DND-41 (cell line): ENCODE data around the gene GLRA3.

Experiments used
- ATAC-seq: fragments of 200-7000 bp; cut with Tn5 transposase; 3 replicates; pipeline ENCODE4 v1.9.1; 2021; ENCODE audit warnings: low read depth; ENCODE audit not compliant: insufficient read depth
- DNase-seq: peaks from one replicate; pipeline ENCODE4 v3.0.0-alpha.2; 2020
- H2AFZ ChIP-seq: 2 replicates; pipeline ENCODE4 v1.6.0; 2012; ENCODE audit warnings: low read depth, low read length
- H3K27ac ChIP-seq: 2 replicates; pipeline ENCODE4 v1.5.1; 2012; ENCODE audit warnings: low read length, inconsistent platforms
- H3K27me3 ChIP-seq: fragments of 200-600 bp; sonication (generic); 2 replicates; pipeline ENCODE4 v1.6.0; 2012; ENCODE audit warnings: low read length, mild to moderate bottlenecking, inconsistent platforms; ENCODE audit not compliant: insufficient read depth, poor library complexity
- H3K36me3 ChIP-seq: 2 replicates; pipeline ENCODE4 v1.5.1; 2012; ENCODE audit warnings: low read length, inconsistent platforms; ENCODE audit not compliant: insufficient read depth
- H3K4me1 ChIP-seq: 2 replicates; pipeline ENCODE4 v1.5.1; 2012; ENCODE audit warnings: mild to moderate bottlenecking, low read length; ENCODE audit not compliant: insufficient read depth
- H3K4me2 ChIP-seq: 2 replicates; pipeline ENCODE4 v1.6.0; 2012; ENCODE audit warnings: mild to moderate bottlenecking, moderate library complexity, low read length, inconsistent platforms; ENCODE audit not compliant: insufficient read depth
- H3K4me3 ChIP-seq, 2 experiments: fragments of 200-600 bp in 1 of 2; shearing (Covaris generic) in 1 of 2; 2 replicates each; pipeline ENCODE4 v1.5.1; 2012 to 2016; ENCODE audit warnings: inconsistent platforms in 2 of 2, low read length in 2 of 2, mild to moderate bottlenecking in 2 of 2, low read depth in 1 of 2, moderate library complexity in 1 of 2
- H3K79me2 ChIP-seq: 2 replicates; pipeline ENCODE4 v1.6.0; 2012; ENCODE audit warnings: low read length, inconsistent platforms; ENCODE audit not compliant: insufficient read depth
- H3K9ac ChIP-seq: 2 replicates; pipeline ENCODE4 v1.6.0; 2012; ENCODE audit warnings: low read depth, mild to moderate bottlenecking, inconsistent platforms, low read length, moderate library complexity
- H3K9me3 ChIP-seq: 2 replicates; pipeline ENCODE4 v1.5.1; 2012; ENCODE audit warnings: low read length, moderate library complexity, mild to moderate bottlenecking, inconsistent platforms; ENCODE audit not compliant: insufficient read depth, severe bottlenecking
- H4K20me1 ChIP-seq: 2 replicates; pipeline ENCODE4 v1.6.0; 2012; ENCODE audit warnings: low read length; ENCODE audit not compliant: insufficient read depth
- CTCF ChIP-seq: IDR thresholded peaks from 2 replicates; pipeline ENCODE4 v1.5.1; 2012; ENCODE audit warnings: borderline replicate concordance, low read length, moderate library complexity, mild to moderate bottlenecking; ENCODE audit not compliant: poor library complexity, severe bottlenecking; ENCODE audit errors: extremely low read depth
- EZH2 ChIP-seq: IDR thresholded peaks from 3 replicates; pipeline ENCODE4 v1.6.1; 2012; ENCODE audit warnings: borderline replicate concordance, low read depth, mild to moderate bottlenecking, moderate library complexity, low read length, inconsistent platforms; ENCODE audit not compliant: severe bottlenecking

GLRA3 gene

GRCh38 chr4:174690665-174691064 lies 138.4 kb downstream of the GLRA3 start:
- Histone ChIP-seq H3K9me3 (peaks cover 7% of the 10 kb centered on the region), H3K27me3 (no peaks in the 10 kb centered on the region), H3K79me2 (no peaks in the 10 kb centered on the region), H3K4me3 (no peak overlapping the region), H3K4me2 (no peak overlapping the region), H4K20me1 (no peaks in the 10 kb centered on the region), H3K36me3 (no peaks in the 10 kb centered on the region), H3K4me1 (no peaks in the 10 kb centered on the region), H3K9ac (no peak overlapping the region), H3K27ac (no peak overlapping the region), H2AFZ (no peak overlapping the region)
- TF ChIP-seq CTCF: no peak
- no peak for TF ChIP-seq EZH2
- no peak for DNase-seq
- ATAC-seq: no peak

DNA sequence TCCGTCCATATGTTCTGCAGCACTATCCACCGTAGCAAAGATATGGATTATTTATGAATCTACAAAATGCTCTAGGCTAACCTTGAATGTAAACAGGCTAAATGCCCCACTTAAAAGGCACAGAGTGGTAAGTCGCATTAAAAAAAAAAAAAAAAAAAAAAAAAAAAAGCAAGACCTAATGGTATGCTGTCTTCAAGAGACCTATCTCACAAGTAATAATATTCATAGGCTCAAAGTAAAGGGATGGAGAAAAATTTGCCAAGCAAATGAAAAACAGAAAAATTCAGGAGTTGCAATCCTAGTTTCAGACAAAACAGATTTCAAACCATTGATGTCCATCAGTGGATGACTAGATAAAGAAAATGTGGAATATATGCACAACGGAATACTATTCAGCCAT lies 139.4 kb downstream of the GLRA3 start:
- ATAC-seq (no peak), DNase-seq (no peak)
- Histone ChIP-seq H3K27ac (no peak overlapping the region), H3K27me3 (no peaks in the 10 kb centered on the region), H3K9me3 (peaks cover 7% of the 10 kb centered on the region), H3K4me1 (no peaks in the 10 kb centered on the region), H3K9ac (no peak overlapping the region), H3K4me3 (no peak overlapping the region), H3K4me2 (no peak overlapping the region), H3K36me3 (no peaks in the 10 kb centered on the region), H2AFZ (no peak overlapping the region), H4K20me1 (no peaks in the 10 kb centered on the region), H3K79me2 (no peaks in the 10 kb centered on the region)
- no peak for TF ChIP-seq EZH2
- no peak for TF ChIP-seq CTCF

DNA sequence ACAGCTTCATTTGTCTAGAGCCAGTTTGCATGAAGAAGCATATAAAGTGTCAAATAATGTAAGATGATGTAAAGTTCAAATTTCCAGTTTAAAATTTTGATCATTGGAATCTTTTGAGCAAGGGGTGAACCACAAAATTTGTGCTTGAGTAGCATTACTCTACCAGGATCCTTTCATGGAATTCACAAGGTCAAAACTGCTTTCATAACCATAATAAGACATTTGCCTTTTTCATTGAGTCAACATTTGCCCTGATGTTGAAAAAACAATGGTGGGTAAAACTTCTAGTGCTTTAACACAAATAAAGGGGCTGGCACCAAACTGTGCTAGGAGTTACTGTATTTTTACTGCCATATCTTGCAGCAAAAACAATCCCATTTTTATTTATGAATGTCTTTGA lies 142.2 kb downstream of the GLRA3 start:
- no peak for TF ChIP-seq CTCF
- Histone ChIP-seq H3K4me1 (no peaks in the 10 kb centered on the region), H3K36me3 (no peaks in the 10 kb centered on the region), H2AFZ (no peak overlapping the region), H3K27me3 (no peaks in the 10 kb centered on the region), H3K79me2 (no peaks in the 10 kb centered on the region), H3K27ac (no peak overlapping the region), H3K4me2 (no peak overlapping the region), H3K9ac (no peak overlapping the region), H3K9me3 (peaks cover 7% of the 10 kb centered on the region), H3K4me3 (no peak overlapping the region), H4K20me1 (no peaks in the 10 kb centered on the region)
- ATAC-seq: no peak
- DNase-seq: no peak

DNA sequence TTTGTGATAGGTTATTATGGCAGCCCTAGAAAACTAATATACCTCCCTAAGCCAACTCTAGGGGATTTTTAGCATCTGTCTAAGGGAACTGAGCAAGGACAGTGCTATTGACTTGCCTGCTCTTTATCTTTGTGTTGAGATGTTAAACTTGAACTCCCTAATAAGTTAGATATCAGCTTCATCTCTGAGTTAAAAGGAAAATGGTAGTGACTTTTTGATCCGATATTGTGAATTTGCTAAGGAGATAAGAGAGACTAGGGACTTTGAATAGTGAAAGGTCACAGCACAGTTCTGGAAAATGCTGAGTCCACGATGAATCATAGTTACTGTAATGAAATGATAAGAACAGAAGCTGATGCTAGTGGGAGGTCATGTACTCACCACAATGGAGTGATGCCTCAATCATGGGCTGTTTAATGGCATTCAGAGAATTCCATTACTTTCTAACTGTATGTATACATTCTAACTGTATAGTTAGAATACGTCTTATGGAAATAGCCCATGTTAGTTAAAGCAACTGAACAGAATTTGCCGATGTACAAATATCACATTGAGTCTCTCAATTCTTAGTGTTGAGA lies 147.2 kb downstream of the GLRA3 start:
- no peak overlapping the region for H3K9ac ChIP-seq
- no peak overlapping the region for H3K4me2 ChIP-seq
- H2AFZ ChIP-seq: no peak overlapping the region
- DNase-seq (no peak), ATAC-seq (no peak)
- H3K4me1 ChIP-seq: no peaks in the 10 kb centered on the region
- no peaks in the 10 kb centered on the region for H3K79me2 ChIP-seq
- H3K4me3 ChIP-seq: no peak overlapping the region
- no peaks in the 10 kb centered on the region for H3K9me3 ChIP-seq
- TF ChIP-seq EZH2 (no peak), CTCF (no peak)
- H3K36me3 ChIP-seq: no peaks in the 10 kb centered on the region
- no peaks in the 10 kb centered on the region for H4K20me1 ChIP-seq
- no peak overlapping the region for H3K27ac ChIP-seq
- H3K27me3 ChIP-seq: no peaks in the 10 kb centered on the region
